Measurements from ENCODE around the gene RFX2.
"Not testable (repeated sequence)": the region's sequence is repeated elsewhere in the genome, so short reads cannot be mapped to it uniquely, and the experiment has no call there.

The RFX2 gene

DNA sequence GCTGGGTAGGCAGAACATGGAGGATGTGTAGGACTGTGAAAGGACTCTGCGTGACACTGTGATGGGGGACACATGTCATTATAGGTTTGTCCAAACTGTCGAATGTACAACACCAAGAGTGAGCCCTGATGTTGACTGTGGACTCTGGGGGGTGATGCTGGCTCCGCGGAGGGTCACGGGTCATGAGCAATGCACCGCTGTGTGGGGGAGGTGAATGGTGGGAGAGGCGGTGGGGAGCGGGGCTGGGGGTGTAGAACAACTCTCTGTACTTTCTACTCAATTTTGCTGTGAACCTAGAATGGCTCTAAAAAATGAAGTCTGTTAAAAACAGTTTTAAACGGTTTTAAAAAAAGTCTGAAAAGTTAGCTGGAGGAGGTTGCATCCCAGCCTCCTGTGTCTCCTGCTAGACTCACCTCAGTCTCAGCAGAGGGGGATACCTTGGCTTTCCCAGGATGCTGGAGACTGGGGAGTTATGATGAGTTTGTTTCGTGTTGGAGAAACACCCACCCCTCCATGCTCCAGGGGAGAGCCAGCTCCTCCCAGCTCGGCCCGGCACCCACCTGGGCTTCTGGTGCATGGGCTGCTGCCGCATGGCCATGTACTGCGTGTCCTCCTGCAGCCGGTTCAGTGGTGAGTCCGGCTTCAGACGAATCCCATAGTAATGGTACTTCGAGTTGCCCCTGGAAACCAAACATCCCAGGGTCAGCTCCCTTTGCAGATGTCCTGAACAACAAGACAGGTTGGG, 97.7 kb downstream of the RFX2 start:
- DNase-seq (ENCODE audit: low spot score) = no peak

DNA sequence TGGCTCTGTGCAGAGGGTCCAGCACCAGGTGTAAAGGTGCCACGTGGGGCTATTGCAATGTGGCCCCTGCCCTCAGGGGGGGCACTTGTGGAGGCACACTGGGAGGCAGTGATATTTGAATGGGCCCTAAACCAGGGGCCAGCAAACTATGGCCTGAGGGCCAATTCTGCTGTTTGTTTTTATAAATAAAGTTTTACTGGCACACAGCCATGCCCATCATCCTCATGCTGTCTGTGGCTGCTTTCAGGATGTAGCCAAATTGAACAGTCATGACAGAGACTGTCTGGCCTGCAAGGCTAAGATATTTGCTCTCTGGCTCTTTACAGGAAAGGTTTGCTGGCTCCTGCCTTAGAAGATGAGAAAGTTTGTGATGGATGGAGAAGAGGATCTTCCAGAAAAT, 98.5 kb downstream of the RFX2 start:
- no peak for DNase-seq (ENCODE audit: low spot score)

DNA sequence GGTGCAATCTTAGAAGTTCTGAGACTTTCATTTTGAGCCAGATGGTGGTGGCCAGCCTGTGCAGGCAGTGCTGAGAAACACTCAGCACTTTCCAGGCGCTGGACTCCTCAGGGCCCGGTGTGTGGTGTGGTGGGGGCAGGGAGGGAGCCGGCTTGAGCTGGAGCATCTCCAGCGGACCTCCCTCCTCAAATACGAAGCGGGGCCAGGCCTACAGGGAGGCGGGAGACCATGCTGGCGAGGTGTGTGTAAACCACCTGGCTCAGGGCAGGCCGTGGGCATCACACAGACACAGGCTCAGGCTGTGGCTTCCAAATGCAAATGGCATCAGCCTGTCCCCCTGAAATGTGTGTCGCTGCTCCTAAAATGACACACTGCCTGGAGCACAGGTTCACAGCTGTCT, 99.1 kb downstream of the RFX2 start:
- no peak for DNase-seq (ENCODE audit: low spot score)

DNA sequence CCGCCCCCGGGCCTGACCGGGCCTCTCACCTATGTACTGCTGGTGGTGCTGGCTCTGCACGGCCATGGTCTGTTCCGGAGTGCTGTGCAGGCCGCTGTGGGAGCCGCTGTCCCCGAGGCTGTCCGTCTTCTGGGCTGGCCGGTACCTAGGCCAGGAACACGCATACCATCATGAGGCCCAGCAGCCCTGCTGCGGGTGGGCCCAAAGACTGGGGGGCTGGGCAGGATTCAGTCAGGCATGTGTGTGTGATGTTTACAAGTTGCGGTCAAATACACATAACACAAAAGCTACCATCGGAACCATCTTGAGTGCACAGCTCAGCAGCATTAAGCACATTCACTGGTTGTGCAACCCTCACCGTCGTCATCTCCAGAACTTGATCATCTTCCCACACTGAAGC, 100.2 kb downstream of the RFX2 start:
- no peak for DNase-seq (ENCODE audit: low spot score)

- DNase-seq (ENCODE audit: low spot score) = no peak
Observed at GRCh38 chr19:6007866-6008265, 102.4 kb downstream of the RFX2 start.

- no peak for DNase-seq (ENCODE audit: low spot score)
Observed at GRCh38 chr19:6006896-6007295, 103.4 kb downstream of the RFX2 start.

DNA sequence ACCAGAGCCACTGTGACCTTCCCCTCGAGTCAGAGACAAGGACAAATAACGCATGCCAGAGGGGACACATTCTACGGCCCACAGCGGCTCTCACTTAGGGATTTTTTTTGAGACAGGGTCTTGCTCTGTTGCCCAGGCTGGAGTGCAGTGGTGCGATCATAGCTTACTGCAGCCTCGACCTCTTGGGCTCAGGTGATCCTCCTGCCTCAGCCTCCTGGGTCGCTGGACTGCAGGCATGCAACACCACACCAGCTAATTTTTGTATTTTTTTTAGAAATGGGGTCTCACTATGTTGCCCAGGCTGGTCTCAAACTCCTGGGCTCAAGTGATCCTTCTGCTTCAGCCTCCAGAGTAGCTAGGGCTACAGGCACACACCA, 104.2 kb downstream of the RFX2 start:
- DNase-seq (ENCODE audit: low spot score) = not testable (repeated sequence)

- DNase-seq (ENCODE audit: low spot score) = no peak
Observed at GRCh38 chr19:6005321-6006069, 104.8 kb downstream of the RFX2 start.

- no peak for DNase-seq (ENCODE audit: low spot score)
Observed at GRCh38 chr19:6003976-6004375, 106.3 kb downstream of the RFX2 start.

- no peak for DNase-seq (ENCODE audit: low spot score)
Observed at GRCh38 chr19:6002591-6002990, 107.7 kb downstream of the RFX2 start.

- DNase-seq (ENCODE audit: low spot score) = no peak
Observed at GRCh38 chr19:6000228-6000847, 110.0 kb downstream of the RFX2 start.

GRCh38 chr19:5999693-6000092, 110.6 kb downstream of the RFX2 start:
- DNase-seq (ENCODE audit: low spot score) = no peak

- DNase-seq (ENCODE audit: low spot score) = no peak
Observed at GRCh38 chr19:5997371-5997770, 112.9 kb downstream of the RFX2 start.

DNA sequence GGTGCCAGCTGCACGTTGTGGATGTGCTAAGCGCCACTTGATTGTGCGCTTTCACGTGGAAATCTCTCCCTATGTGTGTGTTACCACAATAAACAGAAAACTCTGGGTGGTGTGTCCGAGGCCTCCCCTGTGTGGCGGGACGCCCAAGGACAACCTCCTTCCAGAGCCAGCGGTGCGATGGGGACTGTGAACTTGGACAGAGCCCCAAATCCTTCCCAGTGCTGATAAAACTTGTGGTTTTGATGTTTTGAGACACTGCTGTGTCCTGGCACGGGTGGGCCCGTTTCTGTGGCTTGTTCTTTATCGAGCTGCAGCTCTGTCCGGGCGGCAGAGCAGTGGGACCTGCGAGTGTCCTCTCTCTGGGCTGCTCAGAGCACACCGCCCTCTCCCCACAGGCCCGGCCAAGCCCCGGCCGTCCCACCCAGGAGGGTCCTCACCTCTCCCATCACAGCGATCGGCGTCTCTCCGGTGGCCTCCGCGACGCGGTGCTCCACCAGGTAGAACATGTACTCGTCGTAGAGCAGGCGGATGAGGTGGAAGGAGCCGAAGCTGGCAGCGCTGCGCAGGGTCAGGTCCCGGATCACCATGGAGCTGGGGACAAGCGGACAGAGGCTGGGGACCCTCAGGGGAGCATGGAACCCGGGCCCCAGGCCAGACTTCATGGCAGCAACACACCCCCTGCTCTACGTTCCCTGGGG, 113.5 kb downstream of the RFX2 start:
- no peak for DNase-seq (ENCODE audit: low spot score)

DNA sequence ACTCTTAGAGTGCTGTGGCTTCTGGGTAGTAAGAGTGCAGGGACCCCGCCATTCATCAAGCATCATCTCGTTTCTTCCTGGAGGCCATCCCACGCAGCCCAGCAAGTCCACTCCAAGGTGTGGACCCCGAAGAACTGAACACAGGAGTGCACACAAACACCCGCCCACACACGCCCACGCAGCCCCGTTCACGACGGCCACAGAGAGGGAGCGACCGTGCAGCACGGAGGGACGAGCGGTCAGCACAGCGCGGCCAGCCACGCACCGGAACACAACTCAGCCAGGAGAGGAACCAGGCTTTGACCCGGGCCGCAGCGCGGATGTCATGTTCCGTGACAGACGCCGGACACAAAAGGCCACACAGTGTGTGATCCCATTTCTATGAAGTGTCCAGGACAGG, 114.2 kb downstream of the RFX2 start:
- DNase-seq (ENCODE audit: low spot score) = no peak

- no peak for DNase-seq (ENCODE audit: low spot score)
Observed at GRCh38 chr19:5995606-5996005, 114.7 kb downstream of the RFX2 start.

GRCh38 chr19:5994405-5995165, 115.7 kb downstream of the RFX2 start:
- no peak for DNase-seq (ENCODE audit: low spot score)

DNA sequence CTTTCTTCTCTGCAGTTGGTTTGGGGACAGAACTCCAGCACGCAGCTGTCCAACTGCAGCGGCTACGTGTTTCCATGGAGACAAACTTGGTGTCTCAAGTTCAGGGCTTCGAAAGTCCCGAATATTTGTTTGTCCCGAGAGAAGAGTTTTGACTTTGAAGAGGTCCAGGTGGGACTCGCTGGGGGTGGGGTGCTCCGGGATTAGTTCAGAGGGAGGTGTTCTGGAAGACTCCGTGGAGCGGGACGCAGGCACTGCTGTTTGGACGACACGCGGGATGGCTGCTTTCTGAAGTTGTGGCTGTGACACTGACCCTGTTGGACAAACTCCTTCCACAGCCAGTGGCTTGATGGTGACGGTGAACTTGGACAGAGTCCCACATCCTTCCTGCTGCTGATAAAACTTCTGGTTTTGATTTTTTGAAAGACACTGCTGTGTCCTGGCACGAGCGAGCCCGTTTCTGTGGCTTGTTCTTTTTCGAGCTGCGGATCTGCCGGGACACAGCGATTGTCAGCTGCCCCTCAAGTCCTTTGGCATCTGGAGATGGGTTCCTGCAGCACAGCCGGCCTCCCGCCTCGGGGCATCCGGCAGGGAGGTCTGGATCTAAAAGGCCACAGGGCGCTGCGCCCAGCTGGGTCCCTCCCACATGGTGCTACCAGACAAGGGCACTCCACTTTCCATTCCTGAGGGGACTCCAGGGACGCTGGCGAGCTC, 116.5 kb downstream of the RFX2 start:
- no peak for DNase-seq (ENCODE audit: low spot score)

DNA sequence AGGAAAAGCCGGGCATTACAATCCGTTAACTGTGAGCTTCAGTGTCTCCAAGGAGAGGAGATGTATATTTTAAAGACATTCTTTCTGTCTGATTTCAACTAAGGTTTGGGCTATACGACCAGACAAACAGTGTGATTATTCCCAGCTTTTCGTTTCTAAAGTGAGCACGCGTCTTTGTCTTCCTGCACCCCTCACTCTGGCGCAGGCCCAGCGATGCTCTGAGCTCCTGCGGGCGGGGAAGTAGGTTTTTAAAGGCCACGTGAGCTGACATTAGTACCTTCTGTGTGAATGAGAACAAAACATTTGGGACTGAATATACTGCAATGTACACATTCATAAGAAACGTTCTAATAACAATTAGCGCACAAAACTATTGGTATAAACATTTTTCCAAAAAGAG, 117.1 kb downstream of the RFX2 start:
- no peak for DNase-seq (ENCODE audit: low spot score)

DNA sequence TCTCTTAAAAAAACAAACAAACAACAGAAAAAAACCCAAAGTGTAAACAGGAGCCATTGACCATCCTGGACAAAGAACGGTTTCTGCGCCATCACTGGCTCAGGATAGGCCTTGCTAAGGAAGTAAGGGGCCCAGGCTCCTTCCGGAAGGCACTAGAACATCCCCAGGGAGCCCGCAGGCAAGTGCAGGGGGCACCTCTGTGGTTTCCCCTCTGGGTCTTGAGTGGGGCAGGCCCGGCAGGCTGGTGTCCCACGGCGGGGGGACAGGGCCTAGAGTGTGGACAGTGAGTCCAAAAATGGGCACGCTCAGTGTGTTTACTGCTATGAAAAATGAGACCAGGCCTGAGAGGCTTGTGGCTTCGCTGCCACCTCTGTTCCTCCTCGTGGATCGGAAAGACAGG, 117.5 kb downstream of the RFX2 start:
- DNase-seq (ENCODE audit: low spot score) = no peak

- DNase-seq (ENCODE audit: low spot score) = no peak
Observed at GRCh38 chr19:5991244-5991838, 119.0 kb downstream of the RFX2 start.

Measured in COLO829 (cell line).